Measurements from ENCODE around the gene ZNF230. TPM values are rescaled to one million over a fixed set of nuclear protein-coding genes. Genes with fewer than 3 reads are reported as not detected.

ZNF230 gene
- total RNA-seq: 1 to 10 TPM; 4.2 to 6.0 TPM
- 1 to 10 TPM in 1 of 2 donors, under 1 TPM in 1; 0.75 to 2.6 TPM for polyA plus RNA-seq
- long read RNA-seq, donor 1, full-length matches to known transcripts: 13 of 13 reads
- long read RNA-seq, donor 1, partial matches to known transcripts: 0 of 13 reads
- long read RNA-seq, donor 1, other reads (novel, unspliced or antisense): 0 of 13 reads
- long read RNA-seq, donor 2, full-length matches to known transcripts: 4 of 4 reads
- long read RNA-seq, donor 2, partial matches to known transcripts: 0 of 4 reads
- long read RNA-seq, donor 2, other reads (novel, unspliced or antisense): 0 of 4 reads

GRCh38 chr19:44002566-44003460 is at the start of gene ZNF230:
Gene ZNF230 (plus strand): TSS chr19:44002957. CDS start chr19:44007079, 4,122 bp downstream.
- H3K9me3 ChIP-seq (ENCODE audit: control insufficient read depth, low read length): peaks cover 5% of the 10 kb centered on the region
- peaks cover 0 to 3% of the 10 kb centered on the region in 2 donors for H3K4me1 ChIP-seq (ENCODE audit: control insufficient read depth in 1 of 2, insufficient read depth in 2 of 2, low read length in 2 of 2)
- peaks cover 2% of the 10 kb centered on the region in 2 donors for H3K36me3 ChIP-seq (ENCODE audit: control insufficient read depth in 1 of 2, insufficient read depth in 2 of 2, low read length in 1 of 2)
- ATAC-seq (ENCODE audit: low FRiP score) (peak; percentile 99), DNase-seq (peak; percentile 93 to 94)
- intact Hi-C loops (cut with DNase I): loop anchor here (5.0 kb wide), 2 partner anchors 49 to 109 kb away; partner anchors contain the start of genes ZNF223 (in 1 of the 2) and ZNF225 (in 1 of the 2)
- H3K27me3 ChIP-seq (ENCODE audit: control insufficient read depth in 1 of 2, insufficient read depth in 2 of 2, low read length in 1 of 2): no peaks in the 10 kb centered on the region
- 0 to 1% methylated on average over 48 of the region's 48 CpGs for WGBS, 2 donors
- no peak within 1 kb of the TSS for H3K27ac ChIP-seq (ENCODE audit: low read depth in 1 of 2, low read length in 2 of 2)
- peak within 1 kb of the TSS; percentile 83 to 86 for H3K4me3 ChIP-seq (ENCODE audit: low read length in 2 of 2)

GRCh38 chr19:43956827-43957226 is 45.9 kb upstream of the ZNF230 start:
- Histone ChIP-seq H3K36me3 (ENCODE audit: control insufficient read depth in 1 of 2, insufficient read depth in 2 of 2, low read length in 1 of 2) (peaks cover 6 to 13% of the 10 kb centered on the region in 2 donors), H3K27me3 (ENCODE audit: control insufficient read depth in 1 of 2, insufficient read depth in 2 of 2, low read length in 1 of 2) (no peaks in the 10 kb centered on the region), H3K9me3 (ENCODE audit: control insufficient read depth, low read length) (peaks cover 23% of the 10 kb centered on the region), H3K4me1 (ENCODE audit: control insufficient read depth in 1 of 2, insufficient read depth in 2 of 2, low read length in 2 of 2) (no peaks in the 10 kb centered on the region), H3K4me3 (ENCODE audit: low read length in 2 of 2) (no peak overlapping the region), H3K27ac (ENCODE audit: low read depth in 1 of 2, low read length in 2 of 2) (no peak overlapping the region)
- ATAC-seq (ENCODE audit: low FRiP score) (no peak), DNase-seq (no peak)
- 95 to 97% methylated on average over 3 of the region's 3 CpGs for WGBS, 2 donors
- intact Hi-C loops (cut with DNase I): loop anchor here in 1 of 2 donors (10.0 kb wide), 1 partner anchor 132 kb away; the partner anchor contains the start of gene ZNF283

- intact Hi-C loops (cut with DNase I): loop anchor here in 1 of 2 donors (10.0 kb wide), 1 partner anchor 133 kb away; the partner anchor contains the start of gene ZNF283
- WGBS, 2 donors: 97 to 99% methylated on average over 3 of the region's 3 CpGs
- Histone ChIP-seq H3K36me3 (ENCODE audit: control insufficient read depth in 1 of 2, insufficient read depth in 2 of 2, low read length in 1 of 2) (peaks cover 6 to 17% of the 10 kb centered on the region in 2 donors), H3K27ac (ENCODE audit: low read depth in 1 of 2, low read length in 2 of 2) (no peak overlapping the region), H3K27me3 (ENCODE audit: control insufficient read depth in 1 of 2, insufficient read depth in 2 of 2, low read length in 1 of 2) (no peaks in the 10 kb centered on the region), H3K9me3 (ENCODE audit: control insufficient read depth, low read length) (peaks cover 25% of the 10 kb centered on the region), H3K4me1 (ENCODE audit: control insufficient read depth in 1 of 2, insufficient read depth in 2 of 2, low read length in 2 of 2) (no peaks in the 10 kb centered on the region), H3K4me3 (ENCODE audit: low read length in 2 of 2) (no peak overlapping the region)
- DNase-seq: no peak
- no peak for ATAC-seq (ENCODE audit: low FRiP score)
These were observed 44.9 kb upstream of the ZNF230 start for GRCh38 chr19:43957891-43958290.

- no peaks in the 10 kb centered on the region for H3K4me1 ChIP-seq (ENCODE audit: control insufficient read depth in 1 of 2, insufficient read depth in 2 of 2, low read length in 2 of 2)
- 71 to 73% methylated on average over 4 of the region's 4 CpGs for WGBS, 2 donors
- H3K36me3 ChIP-seq (ENCODE audit: control insufficient read depth in 1 of 2, insufficient read depth in 2 of 2, low read length in 1 of 2): peaks cover 15 to 30% of the 10 kb centered on the region in 2 donors
These were observed 42.3 kb upstream of the ZNF230 start for GRCh38 chr19:43960411-43960810.

GRCh38 chr19:43966079-43966694 is 36.6 kb upstream of the ZNF230 start:
- WGBS, 2 donors: 98 to 99% methylated on average over 3 of the region's 3 CpGs

More at GRCh38 chr19:43960411-43960810, 42.3 kb upstream of the ZNF230 start:
- ATAC-seq (ENCODE audit: low FRiP score): no peak
- DNase-seq: no peak
- no peaks in the 10 kb centered on the region for H3K27me3 ChIP-seq (ENCODE audit: control insufficient read depth in 1 of 2, insufficient read depth in 2 of 2, low read length in 1 of 2)
- no peak overlapping the region for H3K27ac ChIP-seq (ENCODE audit: low read depth in 1 of 2, low read length in 2 of 2)
- intact Hi-C loops (cut with DNase I): no loop called here
- peaks cover 29% of the 10 kb centered on the region for H3K9me3 ChIP-seq (ENCODE audit: control insufficient read depth, low read length)
- no peak overlapping the region for H3K4me3 ChIP-seq (ENCODE audit: low read length in 2 of 2)

GRCh38 chr19:43976732-43977131 is 26.0 kb upstream of the ZNF230 start:
- 93 to 97% methylated on average over 1 of the region's 1 CpG for WGBS, 2 donors
- Histone ChIP-seq H3K9me3 (ENCODE audit: control insufficient read depth, low read length) (peaks cover 8% of the 10 kb centered on the region), H3K4me1 (ENCODE audit: control insufficient read depth in 1 of 2, insufficient read depth in 2 of 2, low read length in 2 of 2) (no peaks in the 10 kb centered on the region), H3K27ac (ENCODE audit: low read depth in 1 of 2, low read length in 2 of 2) (no peak overlapping the region), H3K4me3 (ENCODE audit: low read length in 2 of 2) (no peak overlapping the region), H3K27me3 (ENCODE audit: control insufficient read depth in 1 of 2, insufficient read depth in 2 of 2, low read length in 1 of 2) (no peaks in the 10 kb centered on the region), H3K36me3 (ENCODE audit: control insufficient read depth in 1 of 2, insufficient read depth in 2 of 2, low read length in 1 of 2) (no peaks in the 10 kb centered on the region)
- intact Hi-C loops (cut with DNase I): no loop called here
- DNase-seq (no peak), ATAC-seq (ENCODE audit: low FRiP score) (no peak)

More at GRCh38 chr19:43966079-43966694, 36.6 kb upstream of the ZNF230 start:
- peak overlapping the region; percentile 26 to 40 for H3K4me3 ChIP-seq (ENCODE audit: low read length in 2 of 2)
- ATAC-seq (ENCODE audit: low FRiP score): no peak
- intact Hi-C loops (cut with DNase I): no loop called here
- H3K27me3 ChIP-seq (ENCODE audit: control insufficient read depth in 1 of 2, insufficient read depth in 2 of 2, low read length in 1 of 2): no peaks in the 10 kb centered on the region
- H3K4me1 ChIP-seq (ENCODE audit: control insufficient read depth in 1 of 2, insufficient read depth in 2 of 2, low read length in 2 of 2): no peaks in the 10 kb centered on the region
- H3K27ac ChIP-seq (ENCODE audit: low read depth in 1 of 2, low read length in 2 of 2): no peak overlapping the region
- DNase-seq: no peak
- peaks cover 39 to 42% of the 10 kb centered on the region in 2 donors for H3K36me3 ChIP-seq (ENCODE audit: control insufficient read depth in 1 of 2, insufficient read depth in 2 of 2, low read length in 1 of 2)
- H3K9me3 ChIP-seq (ENCODE audit: control insufficient read depth, low read length): peaks cover 47% of the 10 kb centered on the region

- Histone ChIP-seq H3K36me3 (ENCODE audit: control insufficient read depth in 1 of 2, insufficient read depth in 2 of 2, low read length in 1 of 2) (peaks cover 0 to 2% of the 10 kb centered on the region in 2 donors), H3K27ac (ENCODE audit: low read depth in 1 of 2, low read length in 2 of 2) (no peak overlapping the region), H3K27me3 (ENCODE audit: control insufficient read depth in 1 of 2, insufficient read depth in 2 of 2, low read length in 1 of 2) (no peaks in the 10 kb centered on the region), H3K4me1 (ENCODE audit: control insufficient read depth in 1 of 2, insufficient read depth in 2 of 2, low read length in 2 of 2) (no peaks in the 10 kb centered on the region), H3K9me3 (ENCODE audit: control insufficient read depth, low read length) (peaks cover 3% of the 10 kb centered on the region), H3K4me3 (ENCODE audit: low read length in 2 of 2) (peak overlapping the region in 1 of 2 donors; percentile 9)
- no peak for ATAC-seq (ENCODE audit: low FRiP score)
- WGBS, 2 donors: 74 to 79% methylated on average over 2 of the region's 2 CpGs
- intact Hi-C loops (cut with DNase I): no loop called here
- DNase-seq: no peak
These were observed 19.2 kb upstream of the ZNF230 start for GRCh38 chr19:43983544-43983911.

GRCh38 chr19:43983912-43984686 is 18.7 kb upstream of the ZNF230 start, which contains the start of gene ZNF155:
Gene ZNF155 (plus strand): TSS chr19:43984188. CDS start chr19:43988544, 4,356 bp downstream.
- peak; percentile 98 for ATAC-seq (ENCODE audit: low FRiP score)
- intact Hi-C loops (cut with DNase I): no loop called here
- Histone ChIP-seq H3K36me3 (ENCODE audit: control insufficient read depth in 1 of 2, insufficient read depth in 2 of 2, low read length in 1 of 2) (peaks cover 2% of the 10 kb centered on the region in 2 donors), H3K9me3 (ENCODE audit: control insufficient read depth, low read length) (peaks cover 3% of the 10 kb centered on the region), H3K4me3 (ENCODE audit: low read length in 2 of 2) (peak within 1 kb of the TSS; percentile 59 to 97), H3K4me1 (ENCODE audit: control insufficient read depth in 1 of 2, insufficient read depth in 2 of 2, low read length in 2 of 2) (no peaks in the 10 kb centered on the region), H3K27me3 (ENCODE audit: control insufficient read depth in 1 of 2, insufficient read depth in 2 of 2, low read length in 1 of 2) (no peaks in the 10 kb centered on the region), H3K27ac (ENCODE audit: low read depth in 1 of 2, low read length in 2 of 2) (peak within 1 kb of the TSS in 1 of 2 donors; percentile 73)
- WGBS, 2 donors: 1% methylated on average over 40 of the region's 40 CpGs
- peak; percentile 93 to 94 for DNase-seq
